Measurements from ENCODE around the gene VASH2.
"Not testable (repeated sequence)": the region's sequence is repeated elsewhere in the genome, so short reads cannot be mapped to it uniquely, and the experiment has no call there.

The VASH2 gene

DNA sequence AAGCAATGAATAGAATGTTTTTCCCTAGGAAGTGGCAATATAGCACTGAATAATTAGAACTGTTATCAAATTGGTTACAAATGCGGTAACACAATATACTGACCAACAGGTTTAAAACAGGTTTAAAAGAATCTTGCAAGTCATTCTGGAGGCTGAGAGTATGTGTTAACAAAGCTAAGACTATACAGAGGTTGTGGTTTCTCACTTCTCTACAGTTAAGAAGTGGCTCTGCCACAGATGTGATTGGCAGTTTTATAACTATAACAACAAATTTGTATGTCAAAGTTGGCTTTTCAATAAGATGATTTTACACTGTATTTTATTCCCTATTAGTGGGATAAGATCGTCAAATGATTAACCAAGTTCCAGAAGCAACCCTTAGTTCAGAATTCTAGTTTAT, 58.2 kb downstream of the VASH2 start:
- H3K4me3 ChIP-seq (ENCODE audit: low read length): no peak overlapping the region
- DNase-seq (ENCODE audit: low read depth): no peak
- TF ChIP-seq, protein P1, sequence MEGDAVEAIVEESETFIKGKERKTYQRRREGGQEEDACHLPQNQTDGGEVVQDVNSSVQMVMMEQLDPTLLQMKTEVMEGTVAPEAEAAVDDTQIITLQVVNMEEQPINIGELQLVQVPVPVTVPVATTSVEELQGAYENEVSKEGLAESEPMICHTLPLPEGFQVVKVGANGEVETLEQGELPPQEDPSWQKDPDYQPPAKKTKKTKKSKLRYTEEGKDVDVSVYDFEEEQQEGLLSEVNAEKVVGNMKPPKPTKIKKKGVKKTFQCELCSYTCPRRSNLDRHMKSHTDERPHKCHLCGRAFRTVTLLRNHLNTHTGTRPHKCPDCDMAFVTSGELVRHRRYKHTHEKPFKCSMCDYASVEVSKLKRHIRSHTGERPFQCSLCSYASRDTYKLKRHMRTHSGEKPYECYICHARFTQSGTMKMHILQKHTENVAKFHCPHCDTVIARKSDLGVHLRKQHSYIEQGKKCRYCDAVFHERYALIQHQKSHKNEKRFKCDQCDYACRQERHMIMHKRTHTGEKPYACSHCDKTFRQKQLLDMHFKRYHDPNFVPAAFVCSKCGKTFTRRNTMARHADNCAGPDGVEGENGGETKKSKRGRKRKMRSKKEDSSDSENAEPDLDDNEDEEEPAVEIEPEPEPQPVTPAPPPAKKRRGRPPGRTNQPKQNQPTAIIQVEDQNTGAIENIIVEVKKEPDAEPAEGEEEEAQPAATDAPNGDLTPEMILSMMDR (IDR thresholded peaks at IDR 0.05; ENCODE audit: insufficient read depth, low read depth, low read length, missing control alignments): no peak

DNA sequence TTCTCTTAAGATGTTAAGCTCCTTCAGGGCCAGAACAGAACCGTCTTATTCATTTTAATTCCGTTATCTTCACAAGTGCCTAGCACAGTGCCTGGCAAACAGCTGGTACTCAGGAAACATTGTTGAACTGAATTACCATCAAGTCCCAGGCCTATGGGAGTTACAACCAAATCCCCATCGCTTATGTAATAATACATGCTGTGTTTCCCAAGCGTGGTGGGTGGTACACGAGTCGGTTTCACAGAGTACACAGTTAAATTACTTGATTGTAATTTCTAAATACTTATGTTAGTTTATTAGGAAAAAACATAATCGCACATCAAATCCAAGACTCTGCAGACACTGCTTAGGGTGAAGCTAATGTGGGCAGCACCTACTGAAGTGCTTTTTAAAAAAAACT, 64.3 kb downstream of the VASH2 start:
- peak overlapping the region; percentile 80 for H3K4me3 ChIP-seq (ENCODE audit: low read length)
- TF ChIP-seq, protein P1 (IDR thresholded peaks at IDR 0.05; ENCODE audit: insufficient read depth, low read depth, low read length, missing control alignments): no peak
- DNase-seq (ENCODE audit: low read depth): peak; percentile 13

DNA sequence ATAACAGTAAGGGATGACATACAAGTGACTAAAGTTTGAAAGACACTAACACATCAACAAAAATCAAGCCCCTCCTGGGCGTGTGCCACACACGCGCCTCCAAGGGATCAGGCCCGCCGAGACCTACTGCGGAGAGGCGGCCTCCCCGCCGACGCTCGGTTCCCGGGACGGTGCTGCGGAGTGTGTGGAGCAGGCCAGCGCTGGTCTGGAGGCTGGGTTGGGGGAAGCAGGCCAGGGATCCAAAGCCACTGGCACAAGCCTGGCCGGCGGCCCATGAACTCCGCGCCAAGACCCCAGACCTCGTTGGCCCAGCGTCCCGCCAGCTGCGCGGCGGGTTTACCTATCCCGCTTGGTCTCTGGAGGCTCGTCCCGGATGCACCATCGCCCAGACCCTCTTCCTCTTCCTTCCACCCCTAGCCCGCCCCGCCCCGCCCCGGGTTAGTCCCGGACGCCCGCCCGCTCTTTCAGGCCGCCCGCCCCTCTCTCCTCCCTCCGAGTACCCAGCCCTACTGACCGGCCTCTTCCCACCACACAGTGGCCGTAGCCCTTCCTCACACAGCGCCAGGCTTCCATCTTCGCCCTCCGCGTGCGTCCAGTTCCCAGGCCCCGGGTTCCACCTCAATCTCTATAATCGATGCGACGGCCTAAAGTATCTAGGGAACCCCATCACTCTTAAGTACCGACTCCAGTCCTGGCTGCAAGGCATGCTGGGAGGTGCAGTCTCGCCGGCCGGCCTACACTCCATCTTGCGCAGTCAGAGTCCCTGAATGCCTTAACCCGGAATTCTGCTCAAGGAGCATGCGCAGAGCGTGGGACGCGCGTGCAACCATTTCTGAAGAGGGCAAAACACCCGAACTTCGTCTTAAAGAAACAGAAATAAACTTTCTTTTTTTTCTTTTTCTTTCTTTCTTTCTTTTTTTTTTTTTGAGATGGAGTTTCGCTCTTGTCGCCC, 65.0 kb downstream of the VASH2 start, which contains the start of gene ANGEL2:
Gene ANGEL2, minus strand, starts transcription at position 769 of the 952 bp plus-strand sequence. Its CDS starts 196 bp downstream, at position 573.
- TF ChIP-seq, protein P1 (IDR thresholded peaks at IDR 0.05; ENCODE audit: insufficient read depth, low read depth, low read length, missing control alignments): no peak
- H3K4me3 ChIP-seq (ENCODE audit: low read length): peak within 1 kb of the TSS; percentile 80
- DNase-seq (ENCODE audit: low read depth): peak; percentile 98

DNA sequence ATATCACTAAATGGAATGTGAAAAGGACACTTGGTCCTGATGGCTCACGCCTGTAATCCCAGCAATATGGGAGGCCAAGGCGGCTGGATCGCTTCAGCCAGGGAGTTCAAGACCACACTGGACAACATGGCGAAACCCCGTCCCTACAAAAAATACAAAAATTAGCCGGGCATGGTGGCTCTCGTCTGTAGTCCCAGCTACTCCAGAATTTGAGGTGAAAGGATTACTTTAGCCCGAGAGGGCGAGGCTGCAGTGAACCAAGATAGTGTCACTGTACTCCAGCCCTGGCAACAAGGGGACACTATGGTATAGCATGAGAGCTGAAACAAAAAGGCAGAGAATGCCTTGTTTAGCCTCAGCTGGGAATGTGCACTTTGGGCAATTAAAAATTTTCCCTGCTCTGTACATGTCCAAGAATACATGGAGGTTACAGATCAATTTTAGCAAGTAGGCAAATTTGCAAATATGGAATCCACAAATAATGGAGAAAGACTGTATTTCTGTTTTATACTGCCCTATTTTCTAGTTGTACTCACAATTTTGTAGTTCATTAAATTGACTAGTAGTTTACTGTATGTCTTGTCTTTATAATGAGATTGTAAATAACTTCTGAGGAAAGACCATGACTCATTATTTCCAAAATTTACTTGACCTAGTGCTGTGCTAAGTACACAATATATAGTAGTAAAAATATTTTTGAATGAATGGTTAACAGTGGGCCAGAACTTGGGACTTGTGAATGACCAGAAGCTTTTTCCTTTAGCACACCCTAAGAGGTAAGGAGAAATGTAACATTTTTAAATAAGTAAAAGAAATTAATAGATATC, 67.3 kb downstream of the VASH2 start:
- H3K4me3 ChIP-seq (ENCODE audit: low read length): no peak overlapping the region
- no peak for DNase-seq (ENCODE audit: low read depth)
- TF ChIP-seq, protein P1 (IDR thresholded peaks at IDR 0.05; ENCODE audit: insufficient read depth, low read depth, low read length, missing control alignments): no peak

DNA sequence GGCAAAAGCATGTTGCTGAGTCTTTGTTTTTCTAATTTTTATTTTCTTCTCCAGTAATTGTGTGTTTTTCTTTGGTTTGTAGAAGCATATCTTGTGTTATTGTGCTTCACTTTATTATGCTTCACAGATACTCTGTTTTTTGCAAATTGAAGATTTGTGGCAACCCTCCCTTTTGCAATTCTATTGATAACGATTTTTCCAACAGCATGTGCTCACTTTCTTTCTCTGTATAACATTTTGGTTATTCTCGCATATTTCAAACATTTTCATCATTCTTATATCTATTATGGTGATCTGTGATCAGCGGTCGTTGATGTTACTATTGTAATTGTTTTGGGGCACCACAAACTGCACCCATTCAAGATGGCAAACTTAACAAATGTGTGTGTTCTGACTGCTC, 69.1 kb downstream of the VASH2 start:
- TF ChIP-seq, protein P1 (IDR thresholded peaks at IDR 0.05; ENCODE audit: insufficient read depth, low read depth, low read length, missing control alignments): no peak
- DNase-seq (ENCODE audit: low read depth): no peak
- no peak overlapping the region for H3K4me3 ChIP-seq (ENCODE audit: low read length)

DNA sequence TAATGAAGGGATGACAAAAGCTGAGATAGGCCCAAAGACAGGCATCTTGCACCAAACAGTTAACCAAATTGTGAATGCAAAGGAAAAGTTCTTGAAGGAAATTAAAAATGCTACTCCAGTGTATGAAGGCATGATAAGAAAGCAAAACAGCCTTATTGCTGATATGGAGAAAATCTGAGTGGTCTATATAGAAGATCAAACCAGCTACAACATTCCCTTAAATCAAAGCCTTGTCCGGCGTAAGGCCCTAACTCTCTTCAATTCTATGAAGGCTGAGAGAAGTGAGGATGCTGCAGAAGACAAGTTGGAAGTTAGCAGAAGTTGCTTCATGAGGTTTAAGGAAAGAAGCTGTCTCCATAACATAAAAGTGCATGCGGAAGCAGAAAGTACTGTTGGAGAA, 69.7 kb downstream of the VASH2 start:
- no peak overlapping the region for H3K4me3 ChIP-seq (ENCODE audit: low read length)
- no peak for DNase-seq (ENCODE audit: low read depth)
- TF ChIP-seq, protein P1 (IDR thresholded peaks at IDR 0.05; ENCODE audit: insufficient read depth, low read depth, low read length, missing control alignments): no peak

DNA sequence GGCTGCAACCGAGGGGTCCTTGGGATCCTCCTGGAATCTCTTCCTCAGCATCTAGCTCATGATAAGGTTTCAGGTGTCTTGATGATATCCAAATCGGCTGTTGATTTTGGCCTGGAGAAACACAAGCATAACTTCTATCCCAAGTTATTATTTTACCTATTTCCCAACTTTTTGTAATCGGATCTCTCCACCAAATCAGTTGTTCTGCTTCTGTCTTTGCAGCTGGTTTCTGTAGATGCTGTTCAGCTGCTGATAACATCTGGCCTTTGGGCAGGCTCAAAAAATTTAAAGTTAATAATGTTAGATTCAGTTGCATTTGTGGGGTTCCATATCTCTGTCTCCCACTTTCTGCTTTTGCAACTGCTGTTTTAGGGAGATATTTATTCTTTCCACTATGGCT, 76.7 kb downstream of the VASH2 start:
- not testable (repeated sequence) for H3K4me3 ChIP-seq (ENCODE audit: low read length); DNase-seq (ENCODE audit: low read depth)

Data from epithelial cell of esophagus (primary cell).